ENCODE measurements around the gene ZDHHC14.

- TF ChIP-seq POLR2A (IDR thresholded peaks at IDR 0.05) (no peak), CTCF (IDR thresholded peaks at IDR 0.05) (no peak)
These were observed 111.8 kb downstream of the ZDHHC14 start for GRCh38 chr6:157492741-157493140.

Measured in prostate gland (tissue), 2 donors.